Progenitor cell of endocrine pancreas (in vitro differentiated cells): Measurements from ENCODE around the gene OTUD1. TPM values are rescaled to one million over a fixed set of nuclear protein-coding genes. Genes with fewer than 3 reads are reported as not detected.

Experiments used
- DNase-seq: peaks from one replicate; pipeline ENCODE4 v3.0.0; 2021; ENCODE audit warnings: low spot score; ENCODE audit not compliant: unreplicated experiment
- H3K27ac Mint-ChIP-seq: 2 replicates; pipeline ENCODE4 v1.8.0; 2021; ENCODE audit warnings: mild to moderate bottlenecking, moderate library complexity, mixed read lengths
- H3K27me3 Mint-ChIP-seq: 2 replicates; pipeline ENCODE4 v1.8.0; 2021; ENCODE audit warnings: mixed read lengths
- H3K36me3 Mint-ChIP-seq: 2 replicates; pipeline ENCODE4 v1.8.0; 2022; ENCODE audit warnings: mixed read lengths; ENCODE audit not compliant: insufficient read depth
- H3K4me1 Mint-ChIP-seq: 2 replicates; pipeline ENCODE4 v1.8.0; 2021; ENCODE audit warnings: low read depth, mixed read lengths
- H3K4me3 Mint-ChIP-seq: 2 replicates; pipeline ENCODE4 v1.8.0; 2021; ENCODE audit warnings: low read depth, mild to moderate bottlenecking, moderate library complexity, mixed read lengths
- H3K9me3 Mint-ChIP-seq: 2 replicates; pipeline ENCODE4 v1.8.0; 2021; ENCODE audit warnings: low read depth, mixed read lengths
- total RNA-seq: library from RNA; stranded (reverse); gene quantifications from 2 replicates; pipeline ENCODE4 v1.2.1, GENCODE V29; 2021
- TF ChIP-seq, protein P1 (sequence below): fragments of 200-600 bp; sonication (generic); IDR thresholded peaks from one replicate; pipeline ENCODE4 v1.5.0; 2021; ENCODE audit warnings: antibody characterized with exemption, mild to moderate bottlenecking; ENCODE audit not compliant: unreplicated experiment

OTUD1 gene
- total RNA-seq, 1 donor from 2014 or later, result 11.9 TPM

DNA sequence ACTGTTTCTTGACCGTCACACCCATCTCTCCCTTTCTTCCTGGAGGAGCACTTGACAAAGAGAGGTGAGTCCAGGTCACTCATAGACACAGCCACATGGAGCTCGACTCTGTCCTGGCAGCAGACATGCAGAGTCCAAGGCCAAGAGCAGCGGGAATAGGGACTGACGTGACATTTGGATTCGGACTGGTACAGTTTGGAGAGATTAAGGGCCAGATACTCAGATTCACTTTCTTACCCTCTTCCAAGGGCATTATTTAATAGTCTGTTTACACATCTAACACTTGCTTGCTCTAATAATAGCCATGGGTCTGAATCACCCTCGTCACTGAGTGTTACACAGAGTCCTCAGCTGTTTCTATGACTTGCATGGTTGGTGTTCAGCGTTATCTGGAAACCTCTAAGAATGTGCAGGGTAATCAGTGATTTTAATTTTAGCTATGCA lies 39.2 kb upstream of the OTUD1 start:
- no peaks in the 10 kb centered on the region for H3K9me3 Mint-ChIP-seq
- no peaks in the 10 kb centered on the region for H3K36me3 Mint-ChIP-seq
- H3K27ac Mint-ChIP-seq, result no peak overlapping the region
- H3K4me3 Mint-ChIP-seq, result no peak overlapping the region
- DNase-seq, result no peak
- TF ChIP-seq, protein P1, sequence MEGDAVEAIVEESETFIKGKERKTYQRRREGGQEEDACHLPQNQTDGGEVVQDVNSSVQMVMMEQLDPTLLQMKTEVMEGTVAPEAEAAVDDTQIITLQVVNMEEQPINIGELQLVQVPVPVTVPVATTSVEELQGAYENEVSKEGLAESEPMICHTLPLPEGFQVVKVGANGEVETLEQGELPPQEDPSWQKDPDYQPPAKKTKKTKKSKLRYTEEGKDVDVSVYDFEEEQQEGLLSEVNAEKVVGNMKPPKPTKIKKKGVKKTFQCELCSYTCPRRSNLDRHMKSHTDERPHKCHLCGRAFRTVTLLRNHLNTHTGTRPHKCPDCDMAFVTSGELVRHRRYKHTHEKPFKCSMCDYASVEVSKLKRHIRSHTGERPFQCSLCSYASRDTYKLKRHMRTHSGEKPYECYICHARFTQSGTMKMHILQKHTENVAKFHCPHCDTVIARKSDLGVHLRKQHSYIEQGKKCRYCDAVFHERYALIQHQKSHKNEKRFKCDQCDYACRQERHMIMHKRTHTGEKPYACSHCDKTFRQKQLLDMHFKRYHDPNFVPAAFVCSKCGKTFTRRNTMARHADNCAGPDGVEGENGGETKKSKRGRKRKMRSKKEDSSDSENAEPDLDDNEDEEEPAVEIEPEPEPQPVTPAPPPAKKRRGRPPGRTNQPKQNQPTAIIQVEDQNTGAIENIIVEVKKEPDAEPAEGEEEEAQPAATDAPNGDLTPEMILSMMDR, result no peak
- no peaks in the 10 kb centered on the region for H3K4me1 Mint-ChIP-seq
- no peaks in the 10 kb centered on the region for H3K27me3 Mint-ChIP-seq

DNA sequence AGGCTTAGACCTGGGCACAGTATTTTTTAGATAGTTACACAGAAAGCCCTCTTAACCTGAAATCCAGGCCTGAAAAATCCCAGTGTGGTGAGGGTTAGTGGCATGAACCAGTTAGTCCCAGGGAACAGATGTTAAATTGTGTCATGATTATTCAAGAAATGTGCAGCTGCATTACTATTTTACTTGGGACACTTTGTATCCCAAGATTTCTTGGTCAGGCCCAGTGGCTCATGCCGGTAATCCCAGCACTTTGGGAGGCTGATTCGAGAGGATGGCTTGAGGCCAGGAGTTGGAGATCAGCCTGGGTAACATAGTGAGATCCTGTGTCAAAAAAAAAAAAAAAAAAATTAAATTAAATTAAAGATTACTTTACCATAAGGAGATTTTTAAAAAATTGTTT lies 36.0 kb upstream of the OTUD1 start:
- TF ChIP-seq, protein P1, result no peak
- no peaks in the 10 kb centered on the region for H3K27me3 Mint-ChIP-seq
- H3K36me3 Mint-ChIP-seq, result no peaks in the 10 kb centered on the region
- DNase-seq, result no peak
- no peaks in the 10 kb centered on the region for H3K4me1 Mint-ChIP-seq
- no peak overlapping the region for H3K27ac Mint-ChIP-seq
- H3K4me3 Mint-ChIP-seq, result no peak overlapping the region
- H3K9me3 Mint-ChIP-seq, result no peaks in the 10 kb centered on the region

DNA sequence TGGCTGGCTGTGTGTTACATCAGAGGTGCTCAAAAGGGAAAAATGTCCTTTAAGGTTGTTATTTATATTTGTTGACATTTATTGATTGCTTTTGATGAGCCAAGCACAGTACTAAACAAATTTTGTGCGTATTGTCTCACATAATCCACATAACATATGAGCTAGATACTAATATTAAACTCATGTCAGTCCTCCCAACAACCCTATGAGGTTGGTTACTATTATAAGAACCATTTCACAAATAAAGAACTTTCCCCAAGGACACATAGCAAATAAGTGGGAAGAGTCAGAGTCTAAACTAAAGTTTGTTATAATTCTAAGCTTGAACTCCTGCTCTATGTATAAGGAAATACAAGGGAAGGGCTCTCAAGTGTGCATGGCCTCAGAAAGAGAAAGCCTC lies 35.6 kb upstream of the OTUD1 start:
- no peaks in the 10 kb centered on the region for H3K36me3 Mint-ChIP-seq
- TF ChIP-seq, protein P1, result no peak
- H3K27me3 Mint-ChIP-seq, result no peaks in the 10 kb centered on the region
- H3K4me1 Mint-ChIP-seq, result no peaks in the 10 kb centered on the region
- H3K27ac Mint-ChIP-seq, result no peak overlapping the region
- no peak for DNase-seq
- no peak overlapping the region for H3K4me3 Mint-ChIP-seq
- no peaks in the 10 kb centered on the region for H3K9me3 Mint-ChIP-seq

DNA sequence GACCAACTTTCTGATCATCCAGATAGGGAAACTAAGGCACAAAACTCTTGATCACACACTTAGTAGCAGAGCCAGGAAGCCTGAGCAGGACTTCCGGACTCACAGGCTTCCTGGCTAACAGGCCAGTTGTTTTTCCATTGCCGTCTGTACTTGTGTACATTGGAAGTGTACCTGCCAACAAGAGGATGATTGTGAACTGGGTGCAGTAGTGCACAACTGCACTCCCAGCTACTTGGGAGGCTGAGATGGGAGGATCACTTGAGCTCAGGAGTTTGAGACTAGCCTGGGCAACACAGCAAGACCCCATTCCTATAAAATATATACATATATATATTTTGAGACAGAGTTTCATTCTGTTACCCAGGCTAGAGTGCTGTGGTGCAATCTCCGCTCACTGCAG lies 35.2 kb upstream of the OTUD1 start:
- Mint-ChIP-seq H3K27me3 (no peaks in the 10 kb centered on the region), H3K27ac (no peak overlapping the region), H3K9me3 (no peaks in the 10 kb centered on the region)

DNA sequence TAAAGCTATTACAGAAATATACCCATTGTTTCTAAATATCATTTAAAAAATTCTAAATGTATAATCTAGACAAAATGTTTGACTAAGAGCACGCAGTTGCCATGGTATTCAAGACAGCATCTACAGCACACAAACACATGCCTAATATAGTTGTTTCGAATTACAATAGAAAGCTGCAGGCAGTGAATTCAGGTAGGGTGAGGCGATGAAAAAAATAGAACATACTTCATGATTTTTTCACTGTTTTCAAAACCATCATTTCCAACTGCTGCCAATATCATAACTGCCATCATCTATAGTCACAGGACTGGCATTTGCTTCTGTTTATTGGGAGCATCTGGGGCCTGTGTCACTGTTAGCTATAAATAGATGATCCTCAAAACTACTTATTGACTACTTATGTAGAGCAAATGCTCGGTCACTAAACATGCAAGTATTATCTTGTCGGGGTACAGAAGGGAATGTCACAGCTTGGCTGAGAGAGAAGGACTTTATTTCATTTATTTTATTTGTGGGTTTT lies 34.4 kb upstream of the OTUD1 start:
- no peaks in the 10 kb centered on the region for H3K27me3 Mint-ChIP-seq
- TF ChIP-seq, protein P1, result no peak
- H3K4me1 Mint-ChIP-seq, result no peaks in the 10 kb centered on the region
- no peaks in the 10 kb centered on the region for H3K36me3 Mint-ChIP-seq
- DNase-seq, result no peak
- no peak overlapping the region for H3K27ac Mint-ChIP-seq
- no peaks in the 10 kb centered on the region for H3K9me3 Mint-ChIP-seq
- no peak overlapping the region for H3K4me3 Mint-ChIP-seq

More for the DNA sequence above, 35.2 kb upstream of the OTUD1 start:
- Mint-ChIP-seq H3K4me1 (no peaks in the 10 kb centered on the region), H3K36me3 (no peaks in the 10 kb centered on the region), H3K4me3 (no peak overlapping the region)
- no peak for DNase-seq
- TF ChIP-seq, protein P1, result no peak
